MCF 10A (cell line): Measurements from ENCODE around the gene MAGOH. TPM values are rescaled to one million over a fixed set of nuclear protein-coding genes. Genes with fewer than 3 reads are reported as not detected.
"Not testable (repeated sequence)": the region's sequence is repeated elsewhere in the genome, so short reads cannot be mapped to it uniquely, and the experiment has no call there.

Source experiments
- BruUV-seq: library from RNA; stranded (reverse); fragments of 400-500 nt; replicated peaks from 2 replicates; lab custom pipeline; 2021; lab: Mats Ljungman, UMichigan
- CTCF ChIA-PET: fragments of 300-600 bp; sonication (Branson Sonifier 250); formaldehyde crosslinking; extraction: SDS; loops from one replicate; lab custom pipeline; 2021; ENCODE audit warnings: antibody characterized with exemption, inconsistent platforms; lab: Yijun Ruan, JAX
- POLR2A ChIA-PET: fragments of 300-600, 350-650 bp; sonication (Branson Sonifier 250); formaldehyde crosslinking; extraction: SDS; loops from one replicate; lab custom pipeline; 2020; ENCODE audit warnings: antibody characterized with exemption, inconsistent platforms; lab: Yijun Ruan, JAX
- DNase-seq: peaks from one replicate; pipeline ENCODE4 v3.0.0-alpha.2; 2018; ENCODE audit not compliant: unreplicated experiment
- H3K27ac Mint-ChIP-seq: one replicate; pipeline ENCODE4 v1.8.0; 2022; ENCODE audit warnings: mild to moderate bottlenecking, low read depth, mixed read lengths; ENCODE audit not compliant: unreplicated experiment
- H3K27me3 Mint-ChIP-seq: one replicate; pipeline ENCODE4 v1.8.0; 2022; ENCODE audit warnings: mixed read lengths; ENCODE audit not compliant: insufficient read depth, unreplicated experiment
- H3K36me3 Mint-ChIP-seq: one replicate; pipeline ENCODE4 v1.8.0; 2022; ENCODE audit warnings: mild to moderate bottlenecking, moderate library complexity, mixed read lengths; ENCODE audit not compliant: insufficient read depth, unreplicated experiment
- H3K4me1 Mint-ChIP-seq: one replicate; pipeline ENCODE4 v1.8.0; 2022; ENCODE audit warnings: mixed read lengths; ENCODE audit not compliant: insufficient read depth, unreplicated experiment
- H3K4me3 Mint-ChIP-seq: one replicate; pipeline ENCODE4 v1.8.0; 2022; ENCODE audit warnings: mild to moderate bottlenecking, moderate library complexity, mixed read lengths; ENCODE audit not compliant: unreplicated experiment
- H3K9me3 Mint-ChIP-seq: one replicate; pipeline ENCODE4 v1.8.0; 2022; ENCODE audit warnings: mixed read lengths; ENCODE audit not compliant: unreplicated experiment
- CTCF ChIP-seq: fragments of 200-600 bp; IDR thresholded peaks from one replicate; pipeline ENCODE4 v1.8.0; 2022; ENCODE audit warnings: antibody characterized with exemption, mild to moderate bottlenecking; ENCODE audit not compliant: unreplicated experiment
- intact Hi-C: fragments of 100-400 bp; cut with micrococcal nuclease; formaldehyde crosslinking; loops from 2 replicates; pipeline ENCODE4 v1.14.1; 2022
- total RNA-seq: library from RNA; stranded (reverse); gene quantifications from 2 replicates; pipeline ENCODE4 v1.2.3, GENCODE V29; 2022

MAGOH gene
- total RNA-seq, 1 experiment from 2014 or later = 68.2 TPM

GRCh38 chr1:53210352-53210751, 28.0 kb downstream of the MAGOH start:
- no peaks in the 10 kb centered on the region for H3K9me3 Mint-ChIP-seq
- no peak overlapping the region for H3K4me3 Mint-ChIP-seq
- H3K4me1 Mint-ChIP-seq = peaks cover 5% of the 10 kb centered on the region
- DNase-seq = no peak
- intact Hi-C loops = no loop called here
- POLR2A ChIA-PET = interaction anchor here (1.1 to 1.3 kb wide), 3 partner anchors 9 to 10 kb away, joined by 3 to 5 read pairs (median 4); no protein-coding TSS in a partner anchor
- peaks cover 69% of the 10 kb centered on the region for H3K36me3 Mint-ChIP-seq
- TF ChIP-seq CTCF = no peak
- CTCF ChIA-PET = interaction anchor here (0.9 kb wide), 1 partner anchor 23 kb away, joined by 3 read pairs; no protein-coding TSS in a partner anchor
- no peaks in the 10 kb centered on the region for H3K27me3 Mint-ChIP-seq
- BruUV-seq = TSS peak; percentile 34
- no peak overlapping the region for H3K27ac Mint-ChIP-seq

GRCh38 chr1:53207726-53208125, 30.6 kb downstream of the MAGOH start:
- CTCF ChIA-PET = no interaction called here
- H3K9me3 Mint-ChIP-seq = no peaks in the 10 kb centered on the region
- H3K4me1 Mint-ChIP-seq = peaks cover 5% of the 10 kb centered on the region
- no peaks in the 10 kb centered on the region for H3K27me3 Mint-ChIP-seq
- no peak for DNase-seq
- POLR2A ChIA-PET = no interaction called here
- no peak overlapping the region for H3K27ac Mint-ChIP-seq
- H3K4me3 Mint-ChIP-seq = no peak overlapping the region
- TF ChIP-seq CTCF = no peak
- intact Hi-C loops = no loop called here
- peaks cover 67% of the 10 kb centered on the region for H3K36me3 Mint-ChIP-seq
- no TSS peak for BruUV-seq

- no peaks in the 10 kb centered on the region for H3K9me3 Mint-ChIP-seq
- no peak overlapping the region for H3K27ac Mint-ChIP-seq
- intact Hi-C loops = no loop called here
- no TSS peak for BruUV-seq
- no peaks in the 10 kb centered on the region for H3K27me3 Mint-ChIP-seq
- DNase-seq = no peak
- peaks cover 66% of the 10 kb centered on the region for H3K36me3 Mint-ChIP-seq
- ChIA-PET POLR2A (interaction anchor here (0.6 kb wide), 1 partner anchor 136 kb away, joined by 3 read pairs; no protein-coding TSS in a partner anchor), CTCF (no interaction called here)
- H3K4me1 Mint-ChIP-seq = peaks cover 5% of the 10 kb centered on the region
- H3K4me3 Mint-ChIP-seq = no peak overlapping the region
- TF ChIP-seq CTCF = no peak
Observed at GRCh38 chr1:53206735-53207379, 31.5 kb downstream of the MAGOH start.

- not testable (repeated sequence) for DNase-seq
Observed at GRCh38 chr1:53206083-53206685, 32.1 kb downstream of the MAGOH start.

GRCh38 chr1:53205496-53205895, 32.8 kb downstream of the MAGOH start:
- H3K9me3 Mint-ChIP-seq, H3K27me3 Mint-ChIP-seq, intact Hi-C loops, DNase-seq, BruUV-seq, H3K27ac Mint-ChIP-seq, CTCF ChIA-PET, POLR2A ChIA-PET, H3K4me3 Mint-ChIP-seq: not testable (repeated sequence)
- Mint-ChIP-seq H3K4me1 (peaks cover 13% of the 10 kb centered on the region), H3K36me3 (peaks cover 61% of the 10 kb centered on the region)

More at GRCh38 chr1:53206083-53206685, 32.1 kb downstream of the MAGOH start:
- H3K4me3 Mint-ChIP-seq, H3K9me3 Mint-ChIP-seq, H3K4me1 Mint-ChIP-seq, H3K27ac Mint-ChIP-seq, intact Hi-C loops, BruUV-seq, POLR2A ChIA-PET, CTCF ChIA-PET, H3K27me3 Mint-ChIP-seq: not testable (repeated sequence)
- H3K36me3 Mint-ChIP-seq = peaks cover 63% of the 10 kb centered on the region
